Stimulated activated CD4-positive, alpha-beta T cell treated with anti-CD3 and anti-CD28 coated beads, Interleukin-12 subunit alpha, Interleukin-12 subunit beta, amount 100 ng/mL, for 48 hours (primary cell): ENCODE measurements around the gene TMEM154.

ENCODE experiments used
- DNase-seq, 3 donors: peaks; one replicate each; pipeline ENCODE4 v3.0.0-alpha.2; 2020; ENCODE audit warnings: low read depth in 2 of 3, low spot score in 1 of 3

The TMEM154 gene

DNA sequence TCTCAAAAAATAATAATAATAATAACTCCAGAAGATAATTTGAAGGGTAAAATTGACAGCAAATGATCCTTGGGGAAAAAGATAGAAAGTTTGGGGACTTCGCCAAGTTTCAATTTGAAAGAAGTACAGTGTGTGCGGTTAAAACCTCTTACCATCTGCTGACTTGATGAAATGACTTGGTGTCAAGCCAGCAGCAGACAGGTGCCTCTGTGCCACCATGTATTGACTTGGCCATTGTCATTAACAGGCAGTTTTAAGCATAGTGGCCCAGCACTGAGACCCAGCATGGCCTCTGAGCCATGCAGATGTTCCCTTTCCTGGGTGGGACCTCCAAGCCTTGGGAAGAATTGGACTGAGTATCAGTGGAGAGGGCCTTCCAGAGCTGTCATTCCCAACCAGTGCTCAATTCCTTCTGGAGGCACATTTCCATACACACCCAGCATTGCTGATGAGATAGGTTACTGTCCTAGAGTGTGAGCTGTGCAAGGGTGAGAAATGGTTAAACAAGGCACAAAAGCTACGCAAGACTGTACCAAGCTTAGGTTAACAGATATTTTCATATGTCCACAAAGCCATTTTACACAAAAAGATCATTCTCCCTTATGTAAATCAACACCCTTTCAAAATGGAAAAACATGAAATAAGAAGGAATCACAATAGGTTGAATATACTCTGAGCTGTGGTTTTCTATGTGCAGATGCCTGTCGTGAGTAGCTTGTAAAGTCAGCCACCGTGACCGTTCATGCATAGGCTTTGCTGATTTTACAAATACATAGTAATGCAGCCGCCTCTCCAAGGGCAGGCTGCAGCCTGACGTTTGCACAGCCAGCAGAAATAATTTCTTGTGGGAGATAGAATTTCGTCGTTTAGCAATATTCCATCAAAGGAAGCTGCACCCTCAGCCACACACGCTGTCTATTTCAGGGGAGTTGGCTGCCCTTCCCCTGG, 84.5 kb downstream of the TMEM154 start:
- no peak for DNase-seq

DNA sequence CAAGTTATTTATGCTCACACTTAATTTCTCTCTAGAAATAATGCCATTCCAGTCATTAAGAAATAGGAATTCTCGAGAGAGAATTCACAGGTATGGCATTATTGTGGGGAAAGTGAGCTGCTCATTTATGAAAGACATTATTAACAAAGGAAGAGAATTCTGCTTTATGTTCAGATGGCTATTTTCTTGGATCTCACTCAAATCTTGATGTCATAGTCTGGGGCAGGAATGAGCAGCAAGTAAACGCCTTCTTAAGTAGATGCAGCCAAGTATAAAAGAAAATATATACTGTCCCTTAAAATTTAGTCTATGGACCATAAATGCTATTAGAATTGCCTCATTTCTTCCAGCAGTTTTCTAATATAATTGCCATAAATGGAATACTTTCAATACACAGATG, 85.7 kb downstream of the TMEM154 start:
- DNase-seq: no peak

DNA sequence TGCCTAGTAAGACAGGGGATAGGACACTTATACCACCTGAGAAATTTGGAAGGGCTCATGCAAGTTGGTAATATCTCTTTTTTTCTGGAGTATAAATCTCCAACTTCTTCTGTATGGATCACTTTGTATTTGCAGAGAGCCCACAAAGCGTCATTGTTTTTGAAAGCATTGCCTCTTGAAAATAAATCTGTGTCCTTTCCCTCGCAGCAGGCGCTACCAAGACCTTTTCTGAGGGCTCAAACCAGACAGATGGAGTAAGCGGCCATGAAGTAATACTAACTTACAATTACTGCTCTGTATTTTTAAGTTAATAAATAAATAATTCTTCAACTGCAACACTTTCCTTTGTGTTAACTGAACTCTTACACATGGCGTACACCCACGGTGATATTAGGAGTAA, 87.9 kb downstream of the TMEM154 start:
- no peak for DNase-seq

DNA sequence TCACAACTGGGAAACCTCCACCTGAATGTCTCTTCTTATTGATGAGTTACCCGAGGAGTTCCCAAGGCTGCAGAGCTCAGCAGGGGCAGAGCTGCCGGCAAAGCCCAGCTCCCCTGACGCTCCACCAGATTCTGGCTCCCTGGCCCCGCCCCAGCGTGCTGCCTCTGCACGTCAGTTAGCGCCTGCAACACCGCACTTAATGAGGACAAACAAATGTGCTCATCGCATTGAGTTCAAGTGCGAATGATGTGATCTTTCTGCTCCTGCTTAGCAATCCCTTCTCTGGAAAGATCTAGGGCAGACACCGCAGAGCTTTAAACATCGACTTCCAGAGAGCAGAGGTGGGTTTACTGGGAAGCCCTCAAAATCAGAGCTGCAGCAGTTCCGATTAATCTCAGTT, 88.4 kb downstream of the TMEM154 start:
- DNase-seq: peak in 2 of 3 donors; percentile 6 to 8

DNA sequence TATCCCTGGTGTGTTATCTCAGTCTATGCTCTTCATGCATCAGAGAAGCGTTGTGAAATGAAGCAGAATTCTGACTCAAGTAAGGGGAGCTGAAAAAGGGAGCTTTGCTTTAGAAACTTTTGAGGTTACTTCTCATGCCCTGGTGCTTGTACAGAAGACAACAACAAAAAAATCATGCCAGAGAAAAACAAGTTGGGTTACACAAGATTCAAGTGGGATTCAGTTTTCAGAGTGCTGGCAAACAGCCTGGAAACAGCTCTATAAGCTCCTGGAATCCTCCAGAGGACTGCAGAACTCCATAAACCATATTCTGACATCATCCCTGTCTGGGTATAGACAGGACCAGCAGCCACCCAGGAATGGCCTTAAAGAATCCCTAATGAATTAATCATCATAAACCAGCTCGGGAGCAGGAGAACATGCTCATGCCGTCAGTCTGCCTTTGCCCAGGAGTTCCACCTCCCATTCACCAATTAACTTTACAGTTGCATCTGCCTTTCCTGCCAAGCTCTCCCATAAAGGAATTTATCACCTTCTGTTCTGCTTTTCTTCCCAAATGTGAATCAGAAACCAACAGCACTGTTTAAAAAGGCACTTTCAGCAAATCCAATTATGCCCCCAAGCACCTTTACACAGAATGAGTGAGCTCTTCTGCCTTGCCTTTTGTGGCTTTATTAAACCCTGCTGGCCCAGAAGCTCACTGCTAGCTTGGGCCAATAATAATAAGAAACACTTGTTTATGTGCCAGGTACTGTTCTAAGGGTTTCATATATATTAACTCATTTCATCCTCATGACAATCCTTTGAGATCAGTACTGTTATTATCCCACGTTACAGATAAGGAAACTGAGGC, 89.4 kb downstream of the TMEM154 start:
- no peak for DNase-seq

DNA sequence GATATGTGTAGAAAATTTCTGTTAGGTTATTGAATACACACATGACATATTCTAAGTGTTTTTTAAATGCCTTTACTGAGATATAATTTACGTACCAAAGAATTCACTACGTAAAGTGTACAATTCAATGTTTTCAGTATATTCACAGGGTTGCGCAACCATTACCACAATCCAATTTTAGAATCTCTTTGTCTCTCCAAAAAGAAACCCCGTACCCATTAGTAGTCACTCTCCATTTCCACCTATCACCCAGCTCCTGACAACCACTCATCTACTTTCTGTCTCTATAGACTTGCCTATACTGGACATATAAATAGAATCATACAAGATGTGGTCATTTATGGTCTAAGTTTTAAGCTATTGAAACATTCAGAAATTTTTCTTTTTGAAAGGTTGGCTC, 90.9 kb downstream of the TMEM154 start:
- DNase-seq: no peak

DNA sequence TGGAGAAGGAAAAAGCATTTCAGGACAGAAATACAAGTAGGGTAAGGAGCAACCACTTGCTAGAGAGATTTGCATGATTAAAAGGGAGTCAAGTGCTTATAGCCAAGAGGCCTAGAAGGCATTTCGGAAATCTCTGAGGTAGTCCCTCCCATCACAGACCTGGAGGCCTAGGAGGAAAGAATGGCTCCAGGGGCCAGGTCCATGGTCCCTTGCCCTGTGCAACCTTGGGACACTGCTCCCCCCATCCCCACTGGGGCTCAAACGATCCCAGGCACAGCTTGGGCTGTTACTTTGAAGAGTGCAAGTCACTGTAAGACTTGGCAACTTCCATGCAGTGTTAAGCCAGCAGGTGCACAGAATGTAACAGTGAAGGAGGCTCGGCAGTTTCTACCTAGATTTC, 92.7 kb downstream of the TMEM154 start:
- no peak for DNase-seq

DNA sequence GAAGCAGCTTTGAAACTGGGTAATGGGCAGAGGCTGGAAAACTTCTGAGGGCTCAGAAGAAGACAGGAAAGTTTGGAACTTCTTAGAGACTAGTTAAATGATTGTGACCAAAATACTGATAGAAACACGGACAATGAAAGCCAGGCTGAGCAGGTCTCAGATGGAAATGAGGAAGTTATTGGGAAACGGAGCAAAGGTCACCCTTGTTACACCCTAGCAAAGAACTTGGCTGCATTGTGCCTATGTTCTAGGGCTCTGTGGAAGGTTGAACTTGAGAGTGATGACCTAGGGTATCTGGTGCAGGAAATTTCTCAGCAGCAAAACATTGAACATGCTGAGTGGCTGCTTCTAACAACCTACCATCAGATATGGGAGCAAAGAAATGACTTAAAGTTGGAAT, 93.1 kb downstream of the TMEM154 start:
- no peak for DNase-seq

DNA sequence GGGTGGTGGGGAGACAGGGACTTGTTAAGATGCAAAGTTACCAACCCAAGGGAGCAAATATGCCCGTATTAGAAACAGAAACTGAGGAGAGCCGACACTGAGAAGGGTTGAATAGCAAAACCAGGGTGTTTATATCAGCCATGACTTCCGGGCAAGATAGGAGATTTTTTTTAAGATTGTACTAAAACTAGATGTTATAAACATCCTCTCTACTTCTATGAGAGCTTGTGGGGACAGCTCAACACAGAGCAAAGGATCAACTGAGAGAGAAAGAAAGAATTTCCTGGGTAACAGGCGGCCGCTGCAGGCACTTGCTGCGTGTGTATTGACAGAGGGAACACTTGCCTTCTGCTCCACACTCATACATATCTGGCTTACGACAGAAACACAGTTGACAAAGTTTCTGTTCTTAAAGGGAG, 94.8 kb downstream of the TMEM154 start:
- DNase-seq: no peak

DNA sequence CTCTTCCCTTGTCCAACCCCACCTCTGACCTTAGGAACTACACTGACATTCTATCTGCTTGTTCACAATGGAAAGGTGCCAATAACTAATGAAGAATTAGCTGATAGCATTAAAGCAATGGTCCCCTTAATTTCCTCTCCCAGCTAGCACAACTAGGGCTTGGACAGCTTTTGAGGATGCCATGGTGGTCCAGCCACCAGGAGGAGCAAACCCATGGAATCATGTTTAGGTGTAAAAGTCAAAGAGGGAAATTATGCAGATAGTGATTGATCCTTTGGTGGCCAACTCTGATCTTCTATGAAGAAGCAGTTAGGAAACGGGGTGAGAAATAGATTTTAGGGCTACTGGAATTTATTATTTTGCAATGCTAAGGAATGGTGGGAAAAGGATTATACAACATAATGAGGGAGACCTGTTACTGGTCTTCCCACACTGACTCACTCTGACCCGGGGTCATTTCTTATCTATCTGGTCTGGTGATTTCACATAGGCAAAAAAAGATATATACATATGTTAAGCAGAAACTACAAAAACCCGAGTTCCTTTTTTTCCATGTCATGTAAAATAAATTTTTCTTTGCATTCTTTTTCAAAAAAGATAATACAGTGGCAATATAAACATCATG, 98.1 kb downstream of the TMEM154 start:
- no peak for DNase-seq

DNA sequence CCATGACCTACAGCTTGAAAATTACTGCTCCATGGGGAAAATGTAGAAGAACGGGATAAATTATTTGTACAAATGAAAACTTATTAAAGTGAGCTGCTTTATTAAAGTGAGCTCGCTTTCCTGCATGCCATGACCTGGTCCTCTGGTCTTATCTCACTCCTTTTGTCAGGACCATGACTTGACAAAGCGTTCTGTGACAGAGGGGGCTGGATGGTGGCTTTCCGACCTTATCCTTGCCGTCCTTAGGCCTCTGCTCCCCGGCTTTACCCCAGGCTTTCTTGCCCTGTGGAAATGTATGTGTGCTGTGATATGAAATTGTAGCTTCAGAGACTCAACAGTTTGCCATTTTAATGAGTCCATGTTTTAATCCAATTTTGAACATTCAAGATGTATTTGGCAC, 99.9 kb downstream of the TMEM154 start:
- no peak for DNase-seq

DNA sequence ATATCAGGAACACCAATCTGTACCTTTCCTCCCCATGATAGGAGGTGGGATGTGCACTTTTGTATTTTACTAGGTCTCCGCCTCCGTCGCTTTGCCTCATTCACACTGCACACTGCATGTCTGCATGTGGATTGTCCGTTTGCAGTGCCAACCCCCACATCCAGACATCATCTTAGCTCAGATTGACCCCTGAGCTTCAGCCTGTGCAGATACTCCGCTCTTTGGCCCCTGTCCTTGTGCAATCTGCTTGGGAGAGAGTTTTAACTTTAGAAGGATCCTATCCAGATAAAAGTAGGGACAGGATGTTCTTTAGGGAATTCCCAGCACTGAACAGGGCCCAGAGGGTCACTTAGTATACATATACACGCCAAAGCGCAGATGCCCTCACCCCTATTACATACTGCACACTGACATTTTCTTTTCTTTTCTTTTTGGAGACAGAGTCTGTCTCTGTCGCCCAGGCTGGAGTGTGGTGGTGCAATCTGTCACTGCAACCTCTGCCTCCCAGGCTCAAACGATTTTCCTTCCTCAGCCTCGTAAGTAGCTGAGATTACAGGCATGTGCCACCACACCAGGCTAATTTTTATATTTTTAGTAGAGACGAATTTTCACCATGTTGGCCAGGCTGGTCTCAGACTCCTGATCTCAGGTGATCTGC, 100.6 kb downstream of the TMEM154 start:
- no peak for DNase-seq

DNA sequence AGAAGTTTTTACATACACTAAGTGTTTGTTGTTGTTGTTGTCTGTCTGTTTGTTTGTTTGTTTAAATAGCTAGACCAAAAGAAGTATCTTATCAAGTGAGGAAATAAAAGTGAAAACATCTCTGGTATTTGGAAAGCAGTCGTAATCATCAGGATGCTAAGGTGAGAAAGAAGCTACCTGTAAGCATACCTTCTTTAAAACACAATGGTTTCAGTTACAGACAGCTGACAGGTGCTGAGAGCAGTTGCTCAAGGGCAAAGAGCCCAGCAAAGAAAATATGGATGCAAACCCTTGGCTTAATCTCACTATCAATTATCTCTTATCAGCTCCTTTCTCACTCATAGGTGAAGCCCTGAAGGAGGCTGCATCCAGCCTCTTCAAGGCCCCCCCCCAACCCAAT, 101.1 kb downstream of the TMEM154 start:
- no peak for DNase-seq

DNA sequence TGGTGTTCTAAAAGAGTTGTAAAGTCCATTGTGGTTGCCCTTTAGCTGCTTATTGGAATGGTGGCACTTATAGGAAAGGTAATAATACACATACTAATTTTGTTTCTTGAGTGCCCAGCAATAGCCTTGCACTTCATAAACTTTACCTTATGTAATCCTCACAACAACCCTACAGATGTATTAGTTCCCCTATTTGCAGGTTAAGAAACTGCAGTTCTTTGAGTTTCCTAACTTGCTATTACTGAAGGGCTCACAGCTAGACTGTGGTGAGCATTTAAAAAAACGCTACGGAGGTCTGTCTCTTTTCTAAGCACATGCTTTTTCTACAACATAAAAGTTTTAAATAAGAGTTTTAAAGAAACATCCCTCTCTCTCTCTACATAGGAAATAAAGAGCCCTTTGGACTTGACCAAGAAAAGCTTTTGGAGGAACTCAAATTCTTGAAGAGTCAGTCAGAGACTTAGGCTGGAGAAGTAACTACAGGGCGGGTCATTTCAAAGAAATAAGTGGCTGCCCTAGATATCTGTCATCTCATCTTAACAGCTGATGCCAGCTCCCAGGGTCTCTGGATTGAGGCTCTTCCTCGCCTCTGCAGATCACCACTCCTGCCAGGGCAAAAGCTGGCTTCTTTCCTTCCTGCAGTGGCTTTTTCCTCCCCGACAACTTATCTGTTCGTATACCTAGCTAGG, 101.9 kb downstream of the TMEM154 start:
- no peak for DNase-seq

DNA sequence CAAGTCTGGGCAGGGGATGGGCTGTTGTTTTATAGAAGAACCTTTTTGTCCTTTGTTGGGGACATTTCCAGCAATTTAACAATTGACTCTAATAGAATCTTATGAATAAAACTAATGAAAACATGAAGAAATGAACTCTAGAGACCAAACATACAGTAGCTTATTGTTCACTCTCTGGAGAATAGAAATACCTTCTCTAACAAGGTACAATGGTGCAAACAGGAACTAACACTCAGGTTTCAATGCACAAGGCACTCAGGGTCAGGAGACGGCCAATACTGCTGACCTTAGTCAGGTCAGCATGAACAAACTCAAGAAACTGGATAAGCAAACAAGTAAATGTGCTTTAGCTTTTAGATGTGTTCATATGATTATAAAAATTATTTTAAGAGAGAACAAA, 104.3 kb downstream of the TMEM154 start:
- DNase-seq: no peak

DNA sequence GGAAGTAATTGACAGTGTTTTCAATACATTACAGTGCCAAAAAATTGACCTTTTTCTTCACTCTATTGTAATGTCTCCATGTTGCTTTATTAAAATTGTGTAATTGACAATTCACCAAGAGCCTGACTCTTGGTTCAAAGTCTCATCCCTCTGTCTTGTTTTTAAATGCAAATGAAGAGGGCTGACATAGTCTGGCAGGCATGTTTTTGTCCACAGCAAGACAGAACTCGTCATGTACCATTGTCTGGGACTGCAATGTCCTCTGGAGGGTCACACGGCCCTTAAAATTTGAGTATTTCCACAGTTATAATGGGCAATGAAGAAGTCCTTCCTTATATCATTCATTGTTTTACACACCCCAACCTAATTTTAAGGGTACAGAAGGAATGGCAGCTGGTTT, 105.9 kb downstream of the TMEM154 start:
- DNase-seq: no peak

DNA sequence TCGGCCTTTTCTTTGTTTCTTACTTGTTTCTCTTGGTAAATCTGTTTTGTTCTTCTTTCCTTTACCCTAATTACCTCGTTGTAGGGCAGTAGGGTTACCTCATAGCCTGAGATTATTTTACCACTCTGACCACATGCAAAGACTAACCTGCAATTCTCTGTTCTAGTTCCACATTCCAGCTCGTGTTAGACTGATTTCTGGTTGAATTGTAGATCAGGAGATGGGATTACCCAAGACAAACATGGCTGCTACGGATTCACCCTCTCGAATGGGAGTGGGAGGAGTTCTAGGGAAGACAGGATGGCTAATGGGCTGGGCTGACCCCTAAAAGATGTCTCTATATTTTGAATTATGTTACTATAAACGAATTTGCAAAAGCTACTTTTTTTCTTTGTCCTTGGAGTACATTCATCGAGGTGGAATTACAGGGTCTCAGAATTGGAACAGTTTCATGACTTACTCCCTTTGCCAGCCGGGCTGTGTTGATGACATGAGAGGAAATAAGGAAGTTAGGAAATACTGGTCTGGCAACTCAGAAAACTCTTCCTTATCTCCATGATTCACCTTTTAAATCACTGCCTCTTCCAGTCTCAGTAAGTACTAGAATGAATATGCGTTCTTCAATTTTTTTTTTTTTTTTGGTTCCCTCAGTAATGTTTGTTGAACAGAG, 107.2 kb downstream of the TMEM154 start:
- no peak for DNase-seq

DNA sequence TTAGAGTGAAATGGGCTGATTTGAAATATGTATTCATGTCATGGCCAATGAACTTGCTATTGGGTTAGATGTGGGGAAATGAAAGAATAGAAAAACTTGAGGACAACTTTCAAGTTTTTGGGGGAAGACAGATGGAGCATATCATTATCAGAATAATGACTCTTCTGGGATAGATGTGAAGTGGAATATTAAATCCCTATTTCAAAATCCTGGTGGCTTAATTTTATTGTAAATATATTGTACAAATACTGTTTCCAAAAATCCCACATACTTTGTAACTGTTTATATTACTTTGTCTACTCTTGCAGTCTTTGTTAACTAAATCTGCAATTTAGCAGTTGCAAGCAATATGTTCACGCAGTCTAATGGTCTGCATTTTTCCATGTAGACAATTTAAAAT, 108.0 kb downstream of the TMEM154 start:
- DNase-seq: no peak

DNA sequence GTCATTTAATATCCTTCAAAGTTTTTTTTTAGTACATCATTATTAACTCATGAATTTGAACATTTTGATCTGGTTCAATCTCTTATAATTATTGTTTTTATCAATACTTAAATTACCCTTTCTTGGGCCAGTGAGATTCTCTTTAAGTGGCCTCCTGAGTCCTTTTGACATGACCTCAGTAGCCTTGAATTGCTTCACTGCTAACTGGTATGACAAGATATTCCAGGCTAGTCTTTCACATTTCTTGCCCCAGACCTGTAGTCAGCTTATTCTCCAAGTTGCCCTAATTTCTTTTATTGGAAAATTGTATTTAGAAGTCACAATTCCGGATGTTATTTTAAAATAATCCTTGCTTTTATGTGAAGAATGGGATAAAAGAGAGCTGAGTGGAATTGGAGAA, 108.5 kb downstream of the TMEM154 start:
- no peak for DNase-seq
